Stomach (tissue), 4 donors: ENCODE measurements around the gene CLEC2D.

Source experiments
- POLR2AphosphoS5 ChIP-seq, 3 donors: sonication (generic); formaldehyde crosslinking; IDR thresholded peaks; one replicate each; pipeline ENCODE4 v1.6.1; 2016; ENCODE audit warnings: antibody characterized with exemption in 3 of 3
- TF ChIP-seq, protein P1 (sequence below), 7 experiments: fragments of 450-650 bp in 4 of 7; fragments of 200-600 bp in 3 of 7; sonication (generic) in 3 of 7; IDR thresholded peaks; one replicate each; pipeline ENCODE4 v1.5.1; 2016 to 2019; ENCODE audit warnings: antibody characterized with exemption in 7 of 7, control low read depth in 2 of 7, mild to moderate bottlenecking in 1 of 7

DNA sequence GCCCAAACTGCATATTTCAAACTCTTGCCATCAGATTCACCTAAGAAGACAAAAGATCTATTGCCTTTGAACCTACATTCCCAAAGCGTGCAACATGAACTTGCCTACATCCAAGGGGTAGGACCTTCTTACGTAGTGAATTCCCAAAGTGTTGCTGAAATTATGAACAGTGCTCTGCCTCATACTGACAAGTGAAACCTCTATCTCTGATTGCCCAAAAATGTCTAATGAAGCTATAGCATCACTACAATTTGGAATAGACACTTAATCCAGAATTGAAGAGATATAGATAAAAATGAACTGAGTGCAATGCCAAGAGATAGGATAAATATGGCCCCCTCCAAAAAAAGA, 31.1 kb downstream of the CLEC2D start:
- TF ChIP-seq, protein P1, sequence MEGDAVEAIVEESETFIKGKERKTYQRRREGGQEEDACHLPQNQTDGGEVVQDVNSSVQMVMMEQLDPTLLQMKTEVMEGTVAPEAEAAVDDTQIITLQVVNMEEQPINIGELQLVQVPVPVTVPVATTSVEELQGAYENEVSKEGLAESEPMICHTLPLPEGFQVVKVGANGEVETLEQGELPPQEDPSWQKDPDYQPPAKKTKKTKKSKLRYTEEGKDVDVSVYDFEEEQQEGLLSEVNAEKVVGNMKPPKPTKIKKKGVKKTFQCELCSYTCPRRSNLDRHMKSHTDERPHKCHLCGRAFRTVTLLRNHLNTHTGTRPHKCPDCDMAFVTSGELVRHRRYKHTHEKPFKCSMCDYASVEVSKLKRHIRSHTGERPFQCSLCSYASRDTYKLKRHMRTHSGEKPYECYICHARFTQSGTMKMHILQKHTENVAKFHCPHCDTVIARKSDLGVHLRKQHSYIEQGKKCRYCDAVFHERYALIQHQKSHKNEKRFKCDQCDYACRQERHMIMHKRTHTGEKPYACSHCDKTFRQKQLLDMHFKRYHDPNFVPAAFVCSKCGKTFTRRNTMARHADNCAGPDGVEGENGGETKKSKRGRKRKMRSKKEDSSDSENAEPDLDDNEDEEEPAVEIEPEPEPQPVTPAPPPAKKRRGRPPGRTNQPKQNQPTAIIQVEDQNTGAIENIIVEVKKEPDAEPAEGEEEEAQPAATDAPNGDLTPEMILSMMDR (IDR thresholded peaks at IDR 0.05) = no peak
- TF ChIP-seq POLR2AphosphoS5 (IDR thresholded peaks at IDR 0.05) = no peak
